ENCODE measurements around the gene METTL2B.
"Not testable (repeated sequence)": the region's sequence is repeated elsewhere in the genome, so short reads cannot be mapped to it uniquely, and the experiment has no call there.

- TF ChIP-seq CTCF (conservative IDR thresholded peaks at IDR 0.05; ENCODE audit: low read length); EZH2phosphoT487 (IDR thresholded peaks at IDR 0.05; ENCODE audit: borderline replicate concordance, low read depth, low read length): not testable (repeated sequence)
These were observed 765 bp downstream of the METTL2B start for GRCh38 chr7:128477336-128477690.
